HEK293 (cell line): ENCODE measurements around the gene ITGB3.

Experiments used
- CTCF ChIA-PET: fragments of 350-600 bp; formaldehyde crosslinking; extraction: SDS; loops from one replicate; lab custom pipeline; 2021; ENCODE audit warnings: antibody characterized with exemption; lab: Yijun Ruan, JAX
- POLR2A ChIA-PET: fragments of 300-600 bp; formaldehyde crosslinking; extraction: SDS; loops from one replicate; lab custom pipeline; 2020; ENCODE audit warnings: antibody characterized with exemption, inconsistent platforms; lab: Yijun Ruan, JAX
- H3K27ac ChIP-seq: fragments of 200-500 bp; sonication (Bioruptor generic); 2 replicates; pipeline ENCODE4 v1.5.1; 2014; ENCODE audit warnings: low read depth, low read length, control low read depth, inconsistent platforms; ENCODE audit errors: extremely low read depth
- H3K36me3 ChIP-seq, 2 experiments: fragments of 200-500 bp in 1 of 2; sonication (Bioruptor generic) in 1 of 2; 1 replicate in 1 of 2; 2 replicates in 1 of 2; pipeline ENCODE4 v1.5.1; 2014 to 2017; ENCODE audit warnings: inconsistent platforms in 2 of 2, low read length in 2 of 2; ENCODE audit not compliant: control insufficient read depth in 2 of 2, insufficient read depth in 1 of 2
- H3K4me1 ChIP-seq: fragments of 200-500 bp; sonication (Bioruptor generic); 2 replicates; pipeline ENCODE4 v1.5.1; 2014; ENCODE audit warnings: mild to moderate bottlenecking, low read length, inconsistent platforms; ENCODE audit not compliant: control insufficient read depth, insufficient read depth
- H3K4me3 ChIP-seq: 2 replicates; pipeline ENCODE4 v1.5.1; 2011; ENCODE audit warnings: low read depth, mild to moderate bottlenecking, control low read depth, low read length, moderate library complexity
- H3K9me3 ChIP-seq: fragments of 200-500 bp; sonication (Bioruptor generic); 2 replicates; pipeline ENCODE4 v1.5.1; 2014; ENCODE audit warnings: low read depth, low read length, inconsistent platforms; ENCODE audit not compliant: control insufficient read depth, insufficient read depth
- GLI4 ChIP-seq: fragments of 450-650 bp; formaldehyde crosslinking; IDR thresholded peaks from 2 replicates; pipeline ENCODE4 v1.5.1; 2016; ENCODE audit warnings: missing biosample characterization, missing genetic modification characterization
- IKZF3 ChIP-seq: fragments of 450-650 bp; IDR thresholded peaks from 2 replicates; pipeline ENCODE4 v1.5.0; 2018; ENCODE audit warnings: missing biosample characterization, mild to moderate bottlenecking, missing genetic modification characterization, moderate library complexity
- MEIS1 ChIP-seq: sonication (generic); formaldehyde crosslinking; IDR thresholded peaks from 2 replicates; pipeline ENCODE4 v1.8.1; 2022; ENCODE audit warnings: missing genetic modification reagents, mild to moderate bottlenecking, borderline replicate concordance
- PRDM1 ChIP-seq: fragments of 450-650 bp; formaldehyde crosslinking; IDR thresholded peaks from 2 replicates; pipeline ENCODE4; 2016; ENCODE audit warnings: missing biosample characterization, missing genetic modification characterization
- SP2 ChIP-seq: fragments of 450-650 bp; formaldehyde crosslinking; IDR thresholded peaks from 2 replicates; pipeline ENCODE4 v1.5.1; 2016; ENCODE audit warnings: missing biosample characterization, missing genetic modification characterization
- ZBTB48 ChIP-seq: fragments of 450-650 bp; formaldehyde crosslinking; IDR thresholded peaks from 2 replicates; pipeline ENCODE4 v1.5.1; 2016; ENCODE audit warnings: missing biosample characterization, missing genetic modification characterization
- ZEB2 ChIP-seq: fragments of 450-650 bp; formaldehyde crosslinking; IDR thresholded peaks from 2 replicates; pipeline ENCODE4 v1.5.1; 2016; ENCODE audit warnings: missing biosample characterization, missing genetic modification characterization
- ZNF175 ChIP-seq: fragments of 450-650 bp; formaldehyde crosslinking; IDR thresholded peaks from 2 replicates; pipeline ENCODE4 v1.5.1; 2016; ENCODE audit warnings: missing biosample characterization, missing genetic modification characterization
- ZNF202 ChIP-seq: fragments of 450-650 bp; formaldehyde crosslinking; IDR thresholded peaks from 2 replicates; pipeline ENCODE4 v1.5.1; 2016; ENCODE audit warnings: missing biosample characterization, missing genetic modification characterization, borderline replicate concordance
- ZNF221 ChIP-seq: fragments of 450-650 bp; formaldehyde crosslinking; IDR thresholded peaks from 2 replicates; pipeline ENCODE4 v1.5.1; 2017; ENCODE audit warnings: missing biosample characterization, missing genetic modification characterization, borderline replicate concordance
- ZNF335 ChIP-seq: fragments of 450-650 bp; formaldehyde crosslinking; conservative IDR thresholded peaks from 2 replicates; pipeline ENCODE4 v1.5.1; 2016; ENCODE audit warnings: missing biosample characterization, missing genetic modification characterization
- ZNF596 ChIP-seq: fragments of 450-650 bp; IDR thresholded peaks from 2 replicates; pipeline ENCODE4 v1.5.0; 2018; ENCODE audit warnings: missing biosample characterization, mild to moderate bottlenecking, missing genetic modification characterization, moderate library complexity
- ZNF621 ChIP-seq: fragments of 450-650 bp; formaldehyde crosslinking; IDR thresholded peaks from 2 replicates; pipeline ENCODE4 v1.5.1; 2017; ENCODE audit warnings: missing biosample characterization, missing genetic modification characterization
- ZNF76 ChIP-seq: fragments of 450-650 bp; formaldehyde crosslinking; IDR thresholded peaks from 2 replicates; pipeline ENCODE4; 2016; ENCODE audit warnings: low read depth, missing biosample characterization, missing genetic modification characterization, borderline replicate concordance
- ZNF791 ChIP-seq: fragments of 450-650 bp; formaldehyde crosslinking; IDR thresholded peaks from 2 replicates; pipeline ENCODE4 v1.5.1; 2016; ENCODE audit warnings: missing biosample characterization, missing genetic modification characterization
- TF ChIP-seq, protein P1 (sequence below): fragments of 450-650 bp; formaldehyde crosslinking; IDR thresholded peaks from 2 replicates; pipeline ENCODE4 v1.5.1; 2016; ENCODE audit warnings: missing biosample characterization, missing genetic modification characterization
- TF ChIP-seq, protein P2 (sequence below): fragments of 450-650 bp; formaldehyde crosslinking; IDR thresholded peaks from 2 replicates; pipeline ENCODE4 v1.5.1; 2016; ENCODE audit warnings: missing biosample characterization, missing genetic modification characterization
- TF ChIP-seq, protein P3 (sequence below): fragments of 450-650 bp; IDR thresholded peaks from 2 replicates; pipeline ENCODE4 v1.5.1; 2018; ENCODE audit warnings: missing biosample characterization, missing genetic modification characterization
- TF ChIP-seq, protein P4 (sequence below): fragments of 450-650 bp; formaldehyde crosslinking; IDR thresholded peaks from 2 replicates; pipeline ENCODE4 v1.5.1; 2016; ENCODE audit warnings: missing biosample characterization, missing genetic modification characterization, borderline replicate concordance

The ITGB3 gene

DNA sequence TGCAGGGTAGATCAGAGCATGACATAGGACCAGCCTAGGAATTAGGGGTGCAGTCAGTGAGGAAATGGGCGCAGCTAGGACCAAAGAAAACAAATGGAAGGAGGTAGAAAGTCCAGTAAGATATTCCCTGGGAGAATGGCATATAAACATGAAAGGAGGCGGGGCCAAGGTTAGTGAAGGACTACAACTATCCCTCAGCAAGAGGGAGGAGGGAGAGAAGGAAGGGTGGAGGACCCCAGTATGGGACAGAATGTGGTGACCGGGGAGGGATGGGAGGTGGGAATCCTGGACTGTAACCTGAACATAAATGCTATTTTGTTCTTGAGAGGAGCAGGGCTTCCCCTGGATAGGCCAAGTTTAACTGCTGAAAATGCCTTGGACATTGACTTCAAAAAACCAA lies 22.8 kb downstream of the ITGB3 start:
- TF ChIP-seq, protein P1, sequence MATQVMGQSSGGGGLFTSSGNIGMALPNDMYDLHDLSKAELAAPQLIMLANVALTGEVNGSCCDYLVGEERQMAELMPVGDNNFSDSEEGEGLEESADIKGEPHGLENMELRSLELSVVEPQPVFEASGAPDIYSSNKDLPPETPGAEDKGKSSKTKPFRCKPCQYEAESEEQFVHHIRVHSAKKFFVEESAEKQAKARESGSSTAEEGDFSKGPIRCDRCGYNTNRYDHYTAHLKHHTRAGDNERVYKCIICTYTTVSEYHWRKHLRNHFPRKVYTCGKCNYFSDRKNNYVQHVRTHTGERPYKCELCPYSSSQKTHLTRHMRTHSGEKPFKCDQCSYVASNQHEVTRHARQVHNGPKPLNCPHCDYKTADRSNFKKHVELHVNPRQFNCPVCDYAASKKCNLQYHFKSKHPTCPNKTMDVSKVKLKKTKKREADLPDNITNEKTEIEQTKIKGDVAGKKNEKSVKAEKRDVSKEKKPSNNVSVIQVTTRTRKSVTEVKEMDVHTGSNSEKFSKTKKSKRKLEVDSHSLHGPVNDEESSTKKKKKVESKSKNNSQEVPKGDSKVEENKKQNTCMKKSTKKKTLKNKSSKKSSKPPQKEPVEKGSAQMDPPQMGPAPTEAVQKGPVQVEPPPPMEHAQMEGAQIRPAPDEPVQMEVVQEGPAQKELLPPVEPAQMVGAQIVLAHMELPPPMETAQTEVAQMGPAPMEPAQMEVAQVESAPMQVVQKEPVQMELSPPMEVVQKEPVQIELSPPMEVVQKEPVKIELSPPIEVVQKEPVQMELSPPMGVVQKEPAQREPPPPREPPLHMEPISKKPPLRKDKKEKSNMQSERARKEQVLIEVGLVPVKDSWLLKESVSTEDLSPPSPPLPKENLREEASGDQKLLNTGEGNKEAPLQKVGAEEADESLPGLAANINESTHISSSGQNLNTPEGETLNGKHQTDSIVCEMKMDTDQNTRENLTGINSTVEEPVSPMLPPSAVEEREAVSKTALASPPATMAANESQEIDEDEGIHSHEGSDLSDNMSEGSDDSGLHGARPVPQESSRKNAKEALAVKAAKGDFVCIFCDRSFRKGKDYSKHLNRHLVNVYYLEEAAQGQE (tag by site-specific recombination): peak; percentile 42; the same call in 1 of the 2 replicates
- TF ChIP-seq, protein P2, sequence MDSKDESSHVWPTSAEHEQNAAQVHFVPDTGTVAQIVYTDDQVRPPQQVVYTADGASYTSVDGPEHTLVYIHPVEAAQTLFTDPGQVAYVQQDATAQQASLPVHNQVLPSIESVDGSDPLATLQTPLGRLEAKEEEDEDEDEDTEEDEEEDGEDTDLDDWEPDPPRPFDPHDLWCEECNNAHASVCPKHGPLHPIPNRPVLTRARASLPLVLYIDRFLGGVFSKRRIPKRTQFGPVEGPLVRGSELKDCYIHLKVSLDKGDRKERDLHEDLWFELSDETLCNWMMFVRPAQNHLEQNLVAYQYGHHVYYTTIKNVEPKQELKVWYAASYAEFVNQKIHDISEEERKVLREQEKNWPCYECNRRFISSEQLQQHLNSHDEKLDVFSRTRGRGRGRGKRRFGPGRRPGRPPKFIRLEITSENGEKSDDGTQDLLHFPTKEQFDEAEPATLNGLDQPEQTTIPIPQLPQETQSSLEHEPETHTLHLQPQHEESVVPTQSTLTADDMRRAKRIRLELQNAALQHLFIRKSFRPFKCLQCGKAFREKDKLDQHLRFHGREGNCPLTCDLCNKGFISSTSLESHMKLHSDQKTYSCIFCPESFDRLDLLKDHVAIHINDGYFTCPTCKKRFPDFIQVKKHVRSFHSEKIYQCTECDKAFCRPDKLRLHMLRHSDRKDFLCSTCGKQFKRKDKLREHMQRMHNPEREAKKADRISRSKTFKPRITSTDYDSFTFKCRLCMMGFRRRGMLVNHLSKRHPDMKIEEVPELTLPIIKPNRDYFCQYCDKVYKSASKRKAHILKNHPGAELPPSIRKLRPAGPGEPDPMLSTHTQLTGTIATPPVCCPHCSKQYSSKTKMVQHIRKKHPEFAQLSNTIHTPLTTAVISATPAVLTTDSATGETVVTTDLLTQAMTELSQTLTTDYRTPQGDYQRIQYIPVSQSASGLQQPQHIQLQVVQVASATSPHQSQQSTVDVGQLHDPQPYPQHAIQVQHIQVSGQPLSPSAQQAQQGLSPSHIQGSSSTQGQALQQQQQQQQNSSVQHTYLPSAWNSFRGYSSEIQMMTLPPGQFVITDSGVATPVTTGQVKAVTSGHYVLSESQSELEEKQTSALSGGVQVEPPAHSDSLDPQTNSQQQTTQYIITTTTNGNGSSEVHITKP (tag by site-specific recombination): peak; percentile 97
- 0 out of 2 replicates have a peak, but pooled peaks have one; percentile 27 for TF ChIP-seq PRDM1 (tag by site-specific recombination)
- no peak for TF ChIP-seq ZNF596 (tag by site-specific recombination)
- CTCF ChIA-PET: interaction anchor here (0.6 to 2.9 kb wide), 5 partner anchors 25 to 105 kb away, joined by 3 to 12 read pairs (median 7); no protein-coding TSS in a partner anchor
- Histone ChIP-seq H3K4me3 (no peak overlapping the region), H3K9me3 (no peaks in the 10 kb centered on the region), H3K4me1 (peaks cover 33% of the 10 kb centered on the region), H3K36me3 (no peaks in the 10 kb centered on the region), H3K27ac (peak overlapping the region; percentile 61; the same call in 1 of the 2 replicates)
- POLR2A ChIA-PET: interaction anchor here (0.8 to 1.6 kb wide), 2 partner anchors 11 to 23 kb away, joined by 3 to 10 read pairs; partner anchors contain the start of gene ITGB3

DNA sequence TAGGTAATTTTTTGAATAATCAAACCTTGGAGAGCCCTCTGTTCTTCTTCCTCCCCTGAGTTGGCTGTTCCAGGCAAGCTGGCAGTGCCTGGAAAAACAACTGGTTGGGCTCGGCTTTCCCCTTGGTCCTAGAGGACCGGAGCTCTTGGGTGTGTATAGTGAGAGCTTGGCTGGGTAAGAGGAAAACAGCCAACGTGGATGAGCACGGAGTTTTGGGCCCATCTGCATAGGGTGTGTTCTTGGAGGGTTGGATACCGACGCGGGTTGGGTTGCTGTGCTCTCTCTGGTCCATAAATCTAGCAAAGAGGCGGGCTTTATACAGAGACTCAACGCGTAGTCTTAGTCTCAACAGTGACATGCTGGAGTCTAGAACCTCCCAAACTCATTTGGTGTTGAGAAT lies 23.2 kb downstream of the ITGB3 start:
- Histone ChIP-seq H3K4me3 (no peak overlapping the region), H3K27ac (peak overlapping the region; percentile 61; the same call in 1 of the 2 replicates), H3K4me1 (peaks cover 33% of the 10 kb centered on the region), H3K36me3 (no peaks in the 10 kb centered on the region), H3K9me3 (no peaks in the 10 kb centered on the region)
- CTCF ChIA-PET: interaction anchor here (0.6 to 2.9 kb wide), 5 partner anchors 25 to 145 kb away, joined by 3 to 12 read pairs (median 3); no protein-coding TSS in a partner anchor
- POLR2A ChIA-PET: interaction anchor here (0.8 kb wide), 1 partner anchor 23 kb away, joined by 3 read pairs; the partner anchor contains the start of gene ITGB3
- no peak for TF ChIP-seq ZBTB48 (tag by site-specific recombination)
- TF ChIP-seq, protein P3, sequence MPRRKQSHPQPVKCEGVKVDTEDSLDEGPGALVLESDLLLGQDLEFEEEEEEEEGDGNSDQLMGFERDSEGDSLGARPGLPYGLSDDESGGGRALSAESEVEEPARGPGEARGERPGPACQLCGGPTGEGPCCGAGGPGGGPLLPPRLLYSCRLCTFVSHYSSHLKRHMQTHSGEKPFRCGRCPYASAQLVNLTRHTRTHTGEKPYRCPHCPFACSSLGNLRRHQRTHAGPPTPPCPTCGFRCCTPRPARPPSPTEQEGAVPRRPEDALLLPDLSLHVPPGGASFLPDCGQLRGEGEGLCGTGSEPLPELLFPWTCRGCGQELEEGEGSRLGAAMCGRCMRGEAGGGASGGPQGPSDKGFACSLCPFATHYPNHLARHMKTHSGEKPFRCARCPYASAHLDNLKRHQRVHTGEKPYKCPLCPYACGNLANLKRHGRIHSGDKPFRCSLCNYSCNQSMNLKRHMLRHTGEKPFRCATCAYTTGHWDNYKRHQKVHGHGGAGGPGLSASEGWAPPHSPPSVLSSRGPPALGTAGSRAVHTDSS: 0 out of 2 replicates have a peak, but pooled peaks have one; percentile 12
- no peak for TF ChIP-seq GLI4
- TF ChIP-seq MEIS1 (CRISPR knock-in tag): no peak
- peak; percentile 20; the same call in 1 of the 2 replicates for TF ChIP-seq SP2 (tag by site-specific recombination)
- TF ChIP-seq ZNF221 (tag by site-specific recombination): no peak
- no peak for TF ChIP-seq ZNF791 (tag by site-specific recombination)
- TF ChIP-seq IKZF3 (tag by site-specific recombination): peak; percentile 75; the same call in 1 of the 2 replicates
- TF ChIP-seq ZEB2 (tag by site-specific recombination): no peak
- no peak for TF ChIP-seq ZNF621
- 0 out of 2 replicates have a peak, but pooled peaks have one; percentile 8 for TF ChIP-seq ZNF76
- TF ChIP-seq ZNF202 (tag by site-specific recombination): no peak
- TF ChIP-seq, protein P4, sequence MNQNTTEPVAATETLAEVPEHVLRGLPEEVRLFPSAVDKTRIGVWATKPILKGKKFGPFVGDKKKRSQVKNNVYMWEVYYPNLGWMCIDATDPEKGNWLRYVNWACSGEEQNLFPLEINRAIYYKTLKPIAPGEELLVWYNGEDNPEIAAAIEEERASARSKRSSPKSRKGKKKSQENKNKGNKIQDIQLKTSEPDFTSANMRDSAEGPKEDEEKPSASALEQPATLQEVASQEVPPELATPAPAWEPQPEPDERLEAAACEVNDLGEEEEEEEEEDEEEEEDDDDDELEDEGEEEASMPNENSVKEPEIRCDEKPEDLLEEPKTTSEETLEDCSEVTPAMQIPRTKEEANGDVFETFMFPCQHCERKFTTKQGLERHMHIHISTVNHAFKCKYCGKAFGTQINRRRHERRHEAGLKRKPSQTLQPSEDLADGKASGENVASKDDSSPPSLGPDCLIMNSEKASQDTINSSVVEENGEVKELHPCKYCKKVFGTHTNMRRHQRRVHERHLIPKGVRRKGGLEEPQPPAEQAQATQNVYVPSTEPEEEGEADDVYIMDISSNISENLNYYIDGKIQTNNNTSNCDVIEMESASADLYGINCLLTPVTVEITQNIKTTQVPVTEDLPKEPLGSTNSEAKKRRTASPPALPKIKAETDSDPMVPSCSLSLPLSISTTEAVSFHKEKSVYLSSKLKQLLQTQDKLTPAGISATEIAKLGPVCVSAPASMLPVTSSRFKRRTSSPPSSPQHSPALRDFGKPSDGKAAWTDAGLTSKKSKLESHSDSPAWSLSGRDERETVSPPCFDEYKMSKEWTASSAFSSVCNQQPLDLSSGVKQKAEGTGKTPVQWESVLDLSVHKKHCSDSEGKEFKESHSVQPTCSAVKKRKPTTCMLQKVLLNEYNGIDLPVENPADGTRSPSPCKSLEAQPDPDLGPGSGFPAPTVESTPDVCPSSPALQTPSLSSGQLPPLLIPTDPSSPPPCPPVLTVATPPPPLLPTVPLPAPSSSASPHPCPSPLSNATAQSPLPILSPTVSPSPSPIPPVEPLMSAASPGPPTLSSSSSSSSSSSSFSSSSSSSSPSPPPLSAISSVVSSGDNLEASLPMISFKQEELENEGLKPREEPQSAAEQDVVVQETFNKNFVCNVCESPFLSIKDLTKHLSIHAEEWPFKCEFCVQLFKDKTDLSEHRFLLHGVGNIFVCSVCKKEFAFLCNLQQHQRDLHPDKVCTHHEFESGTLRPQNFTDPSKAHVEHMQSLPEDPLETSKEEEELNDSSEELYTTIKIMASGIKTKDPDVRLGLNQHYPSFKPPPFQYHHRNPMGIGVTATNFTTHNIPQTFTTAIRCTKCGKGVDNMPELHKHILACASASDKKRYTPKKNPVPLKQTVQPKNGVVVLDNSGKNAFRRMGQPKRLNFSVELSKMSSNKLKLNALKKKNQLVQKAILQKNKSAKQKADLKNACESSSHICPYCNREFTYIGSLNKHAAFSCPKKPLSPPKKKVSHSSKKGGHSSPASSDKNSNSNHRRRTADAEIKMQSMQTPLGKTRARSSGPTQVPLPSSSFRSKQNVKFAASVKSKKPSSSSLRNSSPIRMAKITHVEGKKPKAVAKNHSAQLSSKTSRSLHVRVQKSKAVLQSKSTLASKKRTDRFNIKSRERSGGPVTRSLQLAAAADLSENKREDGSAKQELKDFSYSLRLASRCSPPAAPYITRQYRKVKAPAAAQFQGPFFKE (tag by site-specific recombination): no peak
- no peak for TF ChIP-seq ZNF175
- peak; percentile 42 for TF ChIP-seq ZNF335
